Liver (tissue), 9 donors: Measurements from ENCODE around the gene PTPN14. TPM values are rescaled to one million over a fixed set of nuclear protein-coding genes. Genes with fewer than 3 reads are reported as not detected.

Source experiments
- DNase-seq: peaks from one replicate; pipeline ENCODE4 v3.0.0-alpha.2; 2017; ENCODE audit warnings: low spot score
- H3K27ac ChIP-seq, 2 donors: one replicate each; pipeline ENCODE4 v1.7.0; 2013; ENCODE audit warnings: inconsistent platforms in 2 of 2, low read length in 2 of 2, control low read depth in 1 of 2, low read depth in 1 of 2, mild to moderate bottlenecking in 1 of 2
- H3K27me3 ChIP-seq, 4 donors: one replicate each; pipeline versions ENCODE4 v1.6.1 to v1.7.0; 2013; ENCODE audit warnings: low read length in 3 of 4, inconsistent platforms in 1 of 4, mild to moderate bottlenecking in 1 of 4, moderate library complexity in 1 of 4; ENCODE audit not compliant: control insufficient read depth in 4 of 4, insufficient read depth in 4 of 4
- H3K36me3 ChIP-seq, 4 donors: one replicate each; pipeline versions ENCODE4 v1.6.1 to v1.7.0; 2013; ENCODE audit warnings: low read length in 3 of 4, mild to moderate bottlenecking in 3 of 4, low read depth in 1 of 4, moderate library complexity in 1 of 4; ENCODE audit not compliant: control insufficient read depth in 4 of 4, insufficient read depth in 3 of 4
- H3K4me1 ChIP-seq, 4 donors: one replicate each; pipeline versions ENCODE4 v1.6.1 to v1.7.0; 2013; ENCODE audit warnings: low read length in 3 of 4, mild to moderate bottlenecking in 3 of 4, moderate library complexity in 1 of 4; ENCODE audit not compliant: control insufficient read depth in 4 of 4, insufficient read depth in 4 of 4
- H3K4me3 ChIP-seq, 3 donors: one replicate each; pipeline versions ENCODE4 v1.6.1 to v1.7.0; 2013; ENCODE audit warnings: low read length in 3 of 3, control low read depth in 1 of 3, low read depth in 1 of 3, mild to moderate bottlenecking in 1 of 3
- H3K9ac ChIP-seq, 2 donors: one replicate each; pipeline ENCODE4 v1.7.0; 2013; ENCODE audit warnings: low read length in 2 of 2, mild to moderate bottlenecking in 2 of 2, moderate library complexity in 2 of 2, control low read depth in 1 of 2, low read depth in 1 of 2
- H3K9me3 ChIP-seq, 4 donors: one replicate each; pipeline versions ENCODE4 v1.6.1 to v1.7.0; 2013; ENCODE audit warnings: low read length in 3 of 4; ENCODE audit not compliant: control insufficient read depth in 4 of 4
- ATF3 ChIP-seq: IDR thresholded peaks from 2 replicates; pipeline ENCODE4 v1.6.1; 2016; ENCODE audit warnings: antibody characterized with exemption
- EGR1 ChIP-seq, 2 donors: IDR thresholded peaks; 2 replicates each; pipeline ENCODE4 v1.6.1; 2016 to 2018; ENCODE audit warnings: antibody characterized with exemption in 2 of 2, low read depth in 2 of 2
- FOXA1 ChIP-seq: IDR thresholded peaks from 2 replicates; pipeline ENCODE4 v1.6.1; 2016; ENCODE audit warnings: antibody characterized with exemption
- FOXA2 ChIP-seq: IDR thresholded peaks from 2 replicates; pipeline ENCODE4 v1.6.1; 2016; ENCODE audit warnings: antibody characterized with exemption
- GABPA ChIP-seq, 2 donors: IDR thresholded peaks in 1 of 2; conservative IDR thresholded peaks in 1 of 2; 2 replicates each; pipeline ENCODE4 v1.6.1; 2016; ENCODE audit warnings: antibody characterized with exemption in 2 of 2, mild to moderate bottlenecking in 1 of 2, moderate library complexity in 1 of 2
- HNF4A ChIP-seq, 2 donors: conservative IDR thresholded peaks; 2 replicates each; pipeline ENCODE4 v1.6.1; 2016; ENCODE audit warnings: antibody characterized with exemption in 2 of 2, mild to moderate bottlenecking in 2 of 2
- HNF4G ChIP-seq: IDR thresholded peaks from 2 replicates; pipeline ENCODE4 v1.6.1; 2016; ENCODE audit warnings: antibody characterized with exemption
- JUND ChIP-seq, 2 donors: IDR thresholded peaks; 2 replicates each; pipeline ENCODE4 v1.6.1; 2016; ENCODE audit warnings: antibody characterized with exemption in 2 of 2
- NR2F2 ChIP-seq: IDR thresholded peaks from 2 replicates; pipeline ENCODE4 v1.6.1; 2016; ENCODE audit warnings: antibody characterized with exemption
- RAD21 ChIP-seq, 2 donors: IDR thresholded peaks; 2 replicates each; pipeline ENCODE4 v1.6.1; 2016; ENCODE audit warnings: antibody characterized with exemption in 2 of 2, mild to moderate bottlenecking in 2 of 2
- RXRA ChIP-seq, 2 donors: IDR thresholded peaks; 2 replicates each; pipeline ENCODE4 v1.6.1; 2017 to 2018; ENCODE audit warnings: antibody characterized with exemption in 2 of 2, mild to moderate bottlenecking in 1 of 2
- TAF1 ChIP-seq: conservative IDR thresholded peaks from 2 replicates; pipeline ENCODE4 v1.6.1; 2016; ENCODE audit warnings: antibody characterized with exemption, mild to moderate bottlenecking
- YY1 ChIP-seq: IDR thresholded peaks from 2 replicates; pipeline ENCODE4 v1.6.1; 2016; ENCODE audit warnings: antibody characterized with exemption, mild to moderate bottlenecking
- WGBS: extraction: QIAGEN DNeasy Blood & Tissue Kit; methylation state at CpG from one replicate; pipeline ENCODE4 v1.1.7; 2013; 5-methylcytosine and 5-hydroxymethylcytosine counted together
- polyA plus RNA-seq, 2 donors: library from polyadenylated mRNA; stranded (reverse) in 1 of 2; unstranded in 1 of 2; fragments of 200-250 nt in 1 of 2; fragments of >200 nt in 1 of 2; fragmentation: Nextera tagmentation in 1 of 2; extraction: Ambion mirVana in 1 of 2; gene quantifications; one replicate each; pipeline versions ENCODE4 v1.2.1 to v1.2.3, GENCODE V29; 2013 to 2015
- total RNA-seq, 2 donors: library from RNA; depleted of rRNA; stranded (reverse); fragments of >200 nt; gene quantifications; one replicate each; pipeline ENCODE4 v1.2.3, GENCODE V29; 2014
- TF ChIP-seq, protein P1 (sequence below): IDR thresholded peaks from 2 replicates; pipeline ENCODE4 v1.6.1; 2016; ENCODE audit warnings: antibody characterized with exemption
- TF ChIP-seq, protein P2 (sequence below): IDR thresholded peaks from 2 replicates; pipeline ENCODE4 v1.6.1; 2016; ENCODE audit warnings: antibody characterized with exemption
- TF ChIP-seq, protein P3 (sequence below): IDR thresholded peaks from 2 replicates; pipeline ENCODE4 v1.6.1; 2016; ENCODE audit warnings: antibody characterized with exemption, mild to moderate bottlenecking
- TF ChIP-seq, protein P4 (sequence below): fragments of 150-350 bp; IDR thresholded peaks from 2 replicates; pipeline ENCODE4 v1.5.1; 2017; ENCODE audit warnings: improper control_type of control experiment, low read depth, low read length; ENCODE audit not compliant: missing input control
- donor health status: healthy.
- donor health status: healthy.
- donor health status: healthy.
- donor health status: healthy.
- donor health status: healthy.

PTPN14 gene
- total and polyA plus RNA-seq, 4 donors, result 0.54 to 3.2 (median 1.5) TPM

DNA sequence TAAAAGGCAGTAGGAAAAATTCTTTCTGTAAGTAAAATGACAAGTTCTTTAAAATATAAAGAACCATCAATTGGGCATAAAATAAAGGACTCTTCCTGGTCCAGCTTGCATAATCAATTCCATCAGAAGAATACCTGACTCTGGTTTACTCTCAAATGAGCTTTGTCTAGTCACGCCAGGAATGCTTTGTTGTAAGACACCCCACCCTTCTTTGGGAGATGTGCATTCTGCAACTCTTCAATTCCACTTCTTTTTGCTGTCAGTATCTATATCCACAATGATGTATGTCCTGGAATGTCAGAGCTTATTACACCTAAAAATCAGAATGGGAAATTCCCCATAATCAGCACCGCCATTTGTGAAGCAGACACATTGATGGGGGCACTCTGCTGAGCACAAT, 76.1 kb downstream of the PTPN14 start:
- WGBS, result 93% methylated on average over 2 of the region's 2 CpGs
- Histone ChIP-seq H3K36me3 (no peaks in the 10 kb centered on the region), H3K9me3 (no peaks in the 10 kb centered on the region)

GRCh38 chr1:214474467-214474866, 76.9 kb downstream of the PTPN14 start:
- no peak overlapping the region for H3K9ac ChIP-seq
- peaks cover 0 to 3% (median 1%) of the 10 kb centered on the region in 4 donors for H3K27me3 ChIP-seq
- WGBS, result 78% methylated on average over 3 of the region's 3 CpGs
- H3K27ac ChIP-seq, result no peak overlapping the region
- no peaks in the 10 kb centered on the region for H3K4me1 ChIP-seq
- no peaks in the 10 kb centered on the region for H3K36me3 ChIP-seq
- no peaks in the 10 kb centered on the region for H3K9me3 ChIP-seq
- H3K4me3 ChIP-seq, result no peak overlapping the region
- DNase-seq, result no peak
- TF ChIP-seq YY1 (no peak), HNF4G (no peak)
- TF ChIP-seq, protein P1, sequence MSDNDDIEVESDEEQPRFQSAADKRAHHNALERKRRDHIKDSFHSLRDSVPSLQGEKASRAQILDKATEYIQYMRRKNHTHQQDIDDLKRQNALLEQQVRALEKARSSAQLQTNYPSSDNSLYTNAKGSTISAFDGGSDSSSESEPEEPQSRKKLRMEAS, result no peak

More for the DNA sequence above, 76.1 kb downstream of the PTPN14 start:
- peaks cover 0 to 3% (median 1%) of the 10 kb centered on the region in 4 donors for H3K27me3 ChIP-seq
- H3K9ac ChIP-seq, result no peak overlapping the region
- no peak for DNase-seq
- TF ChIP-seq FOXA2 (no peak), ATF3 (no peak), JUND (IDR thresholded peaks at IDR 0.05) (no peak), HNF4A (conservative IDR thresholded peaks at IDR 0.05) (no peak), TAF1 (no peak), RAD21 (IDR thresholded peaks at IDR 0.05) (no peak), HNF4G (no peak)
- TF ChIP-seq, protein P2, sequence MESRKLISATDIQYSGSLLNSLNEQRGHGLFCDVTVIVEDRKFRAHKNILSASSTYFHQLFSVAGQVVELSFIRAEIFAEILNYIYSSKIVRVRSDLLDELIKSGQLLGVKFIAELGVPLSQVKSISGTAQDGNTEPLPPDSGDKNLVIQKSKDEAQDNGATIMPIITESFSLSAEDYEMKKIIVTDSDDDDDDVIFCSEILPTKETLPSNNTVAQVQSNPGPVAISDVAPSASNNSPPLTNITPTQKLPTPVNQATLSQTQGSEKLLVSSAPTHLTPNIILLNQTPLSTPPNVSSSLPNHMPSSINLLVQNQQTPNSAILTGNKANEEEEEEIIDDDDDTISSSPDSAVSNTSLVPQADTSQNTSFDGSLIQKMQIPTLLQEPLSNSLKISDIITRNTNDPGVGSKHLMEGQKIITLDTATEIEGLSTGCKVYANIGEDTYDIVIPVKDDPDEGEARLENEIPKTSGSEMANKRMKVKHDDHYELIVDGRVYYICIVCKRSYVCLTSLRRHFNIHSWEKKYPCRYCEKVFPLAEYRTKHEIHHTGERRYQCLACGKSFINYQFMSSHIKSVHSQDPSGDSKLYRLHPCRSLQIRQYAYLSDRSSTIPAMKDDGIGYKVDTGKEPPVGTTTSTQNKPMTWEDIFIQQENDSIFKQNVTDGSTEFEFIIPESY, result no peak
- TF ChIP-seq, protein P1, result no peak
- H3K4me3 ChIP-seq, result no peak overlapping the region
- no peaks in the 10 kb centered on the region for H3K4me1 ChIP-seq
- H3K27ac ChIP-seq, result no peak overlapping the region

DNA sequence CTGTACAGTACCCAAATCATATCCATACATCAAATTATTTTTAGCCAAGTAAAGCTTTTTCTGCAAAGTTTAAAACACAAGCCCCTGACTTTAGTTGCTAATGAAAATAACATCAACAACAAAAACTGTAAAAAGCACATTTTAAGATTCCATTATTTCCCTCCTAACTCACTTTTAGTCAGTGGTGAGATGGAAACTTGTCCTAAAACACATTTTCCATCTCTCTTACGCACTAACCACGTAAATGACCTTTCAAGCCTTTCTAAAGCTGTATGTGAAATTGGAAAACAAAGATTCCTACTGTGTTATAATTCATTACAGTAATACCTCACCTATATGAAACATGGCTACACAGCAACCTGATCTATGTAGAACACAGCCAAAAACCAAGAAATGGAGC, 77.5 kb downstream of the PTPN14 start:
- WGBS, result 95% methylated on average over 2 of the region's 2 CpGs
- TF ChIP-seq EGR1 (IDR thresholded peaks at IDR 0.05; ENCODE audit: low read depth in 2 of 2) (no peak), ATF3 (no peak), HNF4A (conservative IDR thresholded peaks at IDR 0.05) (no peak), GABPA (IDR thresholded peaks at IDR 0.05 in 1 of 2, conservative IDR thresholded peaks at IDR 0.05 in 1 of 2) (no peak), NR2F2 (no peak), RXRA (IDR thresholded peaks at IDR 0.05) (no peak), YY1 (no peak), FOXA1 (no peak)
- TF ChIP-seq, protein P3, sequence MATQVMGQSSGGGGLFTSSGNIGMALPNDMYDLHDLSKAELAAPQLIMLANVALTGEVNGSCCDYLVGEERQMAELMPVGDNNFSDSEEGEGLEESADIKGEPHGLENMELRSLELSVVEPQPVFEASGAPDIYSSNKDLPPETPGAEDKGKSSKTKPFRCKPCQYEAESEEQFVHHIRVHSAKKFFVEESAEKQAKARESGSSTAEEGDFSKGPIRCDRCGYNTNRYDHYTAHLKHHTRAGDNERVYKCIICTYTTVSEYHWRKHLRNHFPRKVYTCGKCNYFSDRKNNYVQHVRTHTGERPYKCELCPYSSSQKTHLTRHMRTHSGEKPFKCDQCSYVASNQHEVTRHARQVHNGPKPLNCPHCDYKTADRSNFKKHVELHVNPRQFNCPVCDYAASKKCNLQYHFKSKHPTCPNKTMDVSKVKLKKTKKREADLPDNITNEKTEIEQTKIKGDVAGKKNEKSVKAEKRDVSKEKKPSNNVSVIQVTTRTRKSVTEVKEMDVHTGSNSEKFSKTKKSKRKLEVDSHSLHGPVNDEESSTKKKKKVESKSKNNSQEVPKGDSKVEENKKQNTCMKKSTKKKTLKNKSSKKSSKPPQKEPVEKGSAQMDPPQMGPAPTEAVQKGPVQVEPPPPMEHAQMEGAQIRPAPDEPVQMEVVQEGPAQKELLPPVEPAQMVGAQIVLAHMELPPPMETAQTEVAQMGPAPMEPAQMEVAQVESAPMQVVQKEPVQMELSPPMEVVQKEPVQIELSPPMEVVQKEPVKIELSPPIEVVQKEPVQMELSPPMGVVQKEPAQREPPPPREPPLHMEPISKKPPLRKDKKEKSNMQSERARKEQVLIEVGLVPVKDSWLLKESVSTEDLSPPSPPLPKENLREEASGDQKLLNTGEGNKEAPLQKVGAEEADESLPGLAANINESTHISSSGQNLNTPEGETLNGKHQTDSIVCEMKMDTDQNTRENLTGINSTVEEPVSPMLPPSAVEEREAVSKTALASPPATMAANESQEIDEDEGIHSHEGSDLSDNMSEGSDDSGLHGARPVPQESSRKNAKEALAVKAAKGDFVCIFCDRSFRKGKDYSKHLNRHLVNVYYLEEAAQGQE, result no peak
- TF ChIP-seq, protein P1, result no peak
- TF ChIP-seq, protein P2, result no peak
- TF ChIP-seq, protein P4, sequence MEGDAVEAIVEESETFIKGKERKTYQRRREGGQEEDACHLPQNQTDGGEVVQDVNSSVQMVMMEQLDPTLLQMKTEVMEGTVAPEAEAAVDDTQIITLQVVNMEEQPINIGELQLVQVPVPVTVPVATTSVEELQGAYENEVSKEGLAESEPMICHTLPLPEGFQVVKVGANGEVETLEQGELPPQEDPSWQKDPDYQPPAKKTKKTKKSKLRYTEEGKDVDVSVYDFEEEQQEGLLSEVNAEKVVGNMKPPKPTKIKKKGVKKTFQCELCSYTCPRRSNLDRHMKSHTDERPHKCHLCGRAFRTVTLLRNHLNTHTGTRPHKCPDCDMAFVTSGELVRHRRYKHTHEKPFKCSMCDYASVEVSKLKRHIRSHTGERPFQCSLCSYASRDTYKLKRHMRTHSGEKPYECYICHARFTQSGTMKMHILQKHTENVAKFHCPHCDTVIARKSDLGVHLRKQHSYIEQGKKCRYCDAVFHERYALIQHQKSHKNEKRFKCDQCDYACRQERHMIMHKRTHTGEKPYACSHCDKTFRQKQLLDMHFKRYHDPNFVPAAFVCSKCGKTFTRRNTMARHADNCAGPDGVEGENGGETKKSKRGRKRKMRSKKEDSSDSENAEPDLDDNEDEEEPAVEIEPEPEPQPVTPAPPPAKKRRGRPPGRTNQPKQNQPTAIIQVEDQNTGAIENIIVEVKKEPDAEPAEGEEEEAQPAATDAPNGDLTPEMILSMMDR, result no peak

More for the DNA sequence above, 77.5 kb downstream of the PTPN14 start:
- Histone ChIP-seq H3K4me3 (no peak overlapping the region), H3K9ac (no peak overlapping the region), H3K4me1 (no peaks in the 10 kb centered on the region), H3K9me3 (no peaks in the 10 kb centered on the region), H3K36me3 (no peaks in the 10 kb centered on the region), H3K27me3 (peaks cover 0 to 3% (median 1%) of the 10 kb centered on the region in 4 donors), H3K27ac (no peak overlapping the region)
- no peak for DNase-seq
